MM.1S (cell line): Measurements from ENCODE around the gene ALDH1B1.

Experiments
- CTCF ChIP-seq: fragments of 300-600 bp; sonication (generic); IDR thresholded peaks from 2 replicates; pipeline ENCODE4 v1.5.1; 2016; ENCODE audit warnings: antibody characterized with exemption, low read length, mixed read lengths
- EZH2 ChIP-seq: fragments of 300-600 bp; sonication (generic); optimal IDR thresholded peaks from 2 replicates; pipeline ENCODE3; 2017; ENCODE audit warnings: low read depth, mild to moderate bottlenecking, antibody characterized with exemption, low read length, mixed read lengths
- EZH2phosphoT487 ChIP-seq: fragments of 300-600 bp; sonication (generic); IDR thresholded peaks from 2 replicates; pipeline ENCODE4 v1.6.1; 2018; ENCODE audit warnings: antibody characterized with exemption, low read length

GRCh38 chr9:38439916-38440301 lies 47.4 kb downstream of the ALDH1B1 start:
- no peak for TF ChIP-seq CTCF
- no peak for TF ChIP-seq EZH2
- no peak for TF ChIP-seq EZH2phosphoT487
